ENCODE measurements around the gene GSX2.

Gene GSX2

DNA sequence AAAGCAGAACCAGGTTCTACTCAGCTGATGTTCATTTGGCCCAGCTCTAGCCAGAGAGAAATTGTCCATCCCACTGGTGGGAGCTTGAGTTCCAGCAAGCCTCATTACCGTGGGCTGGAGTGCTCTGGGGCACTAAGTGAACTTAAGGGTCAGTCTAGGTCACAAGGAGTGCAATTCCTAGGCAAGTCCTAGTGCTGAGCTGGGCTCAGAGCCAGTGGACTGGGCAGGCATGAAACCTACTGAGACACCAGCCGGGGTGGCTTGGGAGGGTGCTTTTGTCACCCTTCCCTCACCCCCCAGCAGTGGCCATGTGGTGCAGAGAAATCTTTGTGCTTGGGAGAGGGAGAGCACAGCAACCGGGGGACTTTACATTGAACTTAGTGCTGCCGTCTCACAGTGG lies 39.4 kb downstream of the GSX2 start:
- DNase-seq (ENCODE audit: low spot score), result no peak
- TF ChIP-seq, protein P1, sequence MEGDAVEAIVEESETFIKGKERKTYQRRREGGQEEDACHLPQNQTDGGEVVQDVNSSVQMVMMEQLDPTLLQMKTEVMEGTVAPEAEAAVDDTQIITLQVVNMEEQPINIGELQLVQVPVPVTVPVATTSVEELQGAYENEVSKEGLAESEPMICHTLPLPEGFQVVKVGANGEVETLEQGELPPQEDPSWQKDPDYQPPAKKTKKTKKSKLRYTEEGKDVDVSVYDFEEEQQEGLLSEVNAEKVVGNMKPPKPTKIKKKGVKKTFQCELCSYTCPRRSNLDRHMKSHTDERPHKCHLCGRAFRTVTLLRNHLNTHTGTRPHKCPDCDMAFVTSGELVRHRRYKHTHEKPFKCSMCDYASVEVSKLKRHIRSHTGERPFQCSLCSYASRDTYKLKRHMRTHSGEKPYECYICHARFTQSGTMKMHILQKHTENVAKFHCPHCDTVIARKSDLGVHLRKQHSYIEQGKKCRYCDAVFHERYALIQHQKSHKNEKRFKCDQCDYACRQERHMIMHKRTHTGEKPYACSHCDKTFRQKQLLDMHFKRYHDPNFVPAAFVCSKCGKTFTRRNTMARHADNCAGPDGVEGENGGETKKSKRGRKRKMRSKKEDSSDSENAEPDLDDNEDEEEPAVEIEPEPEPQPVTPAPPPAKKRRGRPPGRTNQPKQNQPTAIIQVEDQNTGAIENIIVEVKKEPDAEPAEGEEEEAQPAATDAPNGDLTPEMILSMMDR (IDR thresholded peaks at IDR 0.05; ENCODE audit: extremely low read depth, missing control alignments), result no peak

DNA sequence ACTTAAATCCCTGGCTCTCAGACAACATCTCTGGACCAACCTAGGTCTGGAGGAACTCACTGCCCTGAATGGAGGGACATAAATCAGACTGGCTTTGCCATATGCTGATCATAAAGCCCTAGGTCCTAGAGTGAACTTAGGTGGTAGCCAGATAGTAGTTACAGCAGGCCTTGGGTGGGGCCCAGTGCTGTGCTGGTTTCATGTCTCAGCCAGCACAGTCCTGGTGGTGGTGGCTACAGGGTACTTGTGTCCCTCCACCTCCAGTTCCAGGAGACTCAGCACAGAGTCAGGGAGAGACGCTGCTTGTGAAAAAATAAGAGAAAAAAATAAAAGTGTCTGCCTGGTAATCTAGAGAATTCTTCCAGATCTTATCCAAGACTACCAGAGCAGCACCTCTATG lies 40.3 kb downstream of the GSX2 start:
- TF ChIP-seq, protein P1 (IDR thresholded peaks at IDR 0.05; ENCODE audit: extremely low read depth, missing control alignments), result no peak
- no peak for DNase-seq (ENCODE audit: low spot score)

DNA sequence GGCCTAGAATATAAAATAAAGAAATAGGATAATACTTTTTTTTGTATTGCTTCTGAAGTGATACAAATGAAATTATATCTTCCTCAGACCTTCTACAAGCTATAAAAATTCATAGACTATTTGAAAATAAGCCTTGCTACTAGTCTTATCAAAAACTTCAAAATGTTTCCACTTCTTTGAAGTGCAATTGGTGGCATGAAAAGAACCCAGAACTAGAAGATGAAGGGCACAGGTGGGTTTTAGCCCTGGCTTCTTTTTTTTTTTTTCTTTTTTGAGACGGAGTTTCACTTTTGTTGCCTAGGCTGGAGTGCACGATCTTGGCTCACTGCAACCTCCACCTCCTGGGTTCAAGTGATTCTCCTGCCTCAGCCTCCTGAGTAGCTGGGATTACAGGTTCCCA lies 44.2 kb downstream of the GSX2 start:
- DNase-seq (ENCODE audit: low spot score), result no peak
- TF ChIP-seq, protein P1 (IDR thresholded peaks at IDR 0.05; ENCODE audit: extremely low read depth, missing control alignments), result no peak

DNA sequence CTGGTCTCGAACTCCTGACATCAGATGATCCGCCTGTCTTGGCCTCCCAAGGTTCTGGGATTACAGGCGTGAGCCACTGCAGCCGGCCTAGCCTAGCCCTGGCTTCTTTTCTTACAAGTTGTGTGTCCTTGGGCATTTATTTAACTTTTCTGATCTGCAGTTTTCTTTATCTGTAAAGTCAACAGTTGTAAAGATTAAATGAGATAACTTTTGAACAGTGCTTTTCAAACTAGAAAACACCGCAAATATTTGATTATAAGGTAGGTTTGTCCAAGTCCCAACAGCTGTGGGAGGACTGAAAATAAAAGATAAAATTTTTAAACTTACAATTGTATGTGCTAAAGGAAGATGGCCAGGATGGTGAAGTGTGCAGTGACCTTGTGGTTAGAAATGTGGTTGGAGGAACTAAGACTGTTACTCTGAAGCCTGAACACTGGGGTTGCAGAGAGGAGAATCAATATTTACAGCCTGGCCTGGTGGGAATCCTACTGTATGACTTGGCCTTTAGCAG lies 44.8 kb downstream of the GSX2 start:
- TF ChIP-seq, protein P1 (IDR thresholded peaks at IDR 0.05; ENCODE audit: extremely low read depth, missing control alignments), result no peak
- DNase-seq (ENCODE audit: low spot score), result no peak

DNA sequence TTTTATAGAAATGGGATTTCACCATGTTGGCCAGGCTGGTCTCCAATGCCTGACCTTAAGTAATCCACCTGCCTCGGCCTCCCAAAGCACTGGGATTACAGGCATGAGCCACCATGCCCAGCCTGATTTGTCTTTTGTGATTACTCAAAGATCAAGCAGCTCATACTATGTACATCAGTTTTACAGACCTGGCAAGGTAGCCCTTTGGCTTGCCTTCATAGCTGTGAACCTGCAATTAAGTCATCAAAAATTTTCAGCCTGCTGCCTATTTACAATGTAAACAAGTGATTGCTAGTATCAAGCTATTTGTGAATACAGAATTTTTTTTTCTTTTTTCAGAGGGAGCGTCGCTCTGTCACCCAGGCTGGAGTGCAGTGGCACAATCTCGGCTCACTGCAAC lies 46.2 kb downstream of the GSX2 start:
- no peak for DNase-seq (ENCODE audit: low spot score)
- TF ChIP-seq, protein P1 (IDR thresholded peaks at IDR 0.05; ENCODE audit: extremely low read depth, missing control alignments), result no peak

DNA sequence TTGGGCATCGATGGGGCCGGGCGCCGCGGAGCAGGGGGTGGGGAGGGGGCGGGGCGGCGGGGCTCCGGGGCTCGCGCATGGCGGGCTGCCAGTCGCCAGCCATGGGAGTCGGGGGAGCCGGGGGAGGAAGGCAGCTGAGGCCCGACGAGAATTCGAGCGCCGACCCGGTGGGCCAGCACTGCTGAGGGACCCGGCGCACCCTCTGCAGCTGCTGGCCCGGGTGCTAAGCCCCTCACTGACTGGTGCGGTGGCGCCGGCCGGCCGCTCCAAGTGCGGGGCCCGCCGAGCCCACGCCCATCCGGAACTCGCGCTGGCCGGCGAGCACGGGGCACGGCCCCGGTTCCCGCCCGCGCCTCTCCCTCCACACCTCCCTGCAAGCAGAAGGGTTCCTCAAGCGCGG lies 49.4 kb downstream of the GSX2 start:
- TF ChIP-seq, protein P1 (IDR thresholded peaks at IDR 0.05; ENCODE audit: extremely low read depth, missing control alignments), result no peak
- no peak for DNase-seq (ENCODE audit: low spot score)

Measured in GM20000 (cell line).